HCT116 (cell line): ENCODE data around the gene TTC9B. TPM values are rescaled to one million over a fixed set of nuclear protein-coding genes. Genes with fewer than 3 reads are reported as not detected.

Experiments
- ATAC-seq: fragments of 200-7000 bp; cut with Tn5 transposase; 2 replicates; pipeline ENCODE4 v1.9.1; 2020; ENCODE audit warnings: mild to moderate bottlenecking, moderate library complexity
- BruUV-seq: library from RNA; stranded (reverse); fragments of 400-500 nt; replicated peaks from 2 replicates; lab custom pipeline; 2021; lab: Mats Ljungman, UMichigan
- CTCF ChIA-PET: fragments of 300-600 bp; sonication (Branson Sonifier 250); formaldehyde crosslinking; loops from one replicate; lab custom pipeline; 2021; ENCODE audit warnings: antibody characterized with exemption; lab: Charles Lee
- POLR2A ChIA-PET: fragments of 300-600, 350-600 bp; sonication (Branson Sonifier 250); formaldehyde crosslinking; loops from one replicate; lab custom pipeline; 2021; ENCODE audit warnings: antibody characterized with exemption; lab: Charles Lee
- RAD21 ChIA-PET, 2 experiments: fragments of 300-600 bp; sonication (Branson Sonifier 250); formaldehyde crosslinking; loops; one replicate each; lab custom pipeline; 2023; ENCODE audit warnings: low total read pairs in 2 of 2; ENCODE audit not compliant: uncharacterized antibody in 2 of 2, unreplicated experiment in 2 of 2, low non-redundant PET in 1 of 2; lab: Charles Lee
- DNase-seq: peaks from one replicate; pipeline ENCODE4 v3.0.0-alpha.2; 2010; ENCODE audit warnings: low read depth, low spot score
- H2AFZ ChIP-seq: fragments of 200-600 bp; shearing (Covaris generic), sonication (generic); 2 replicates; pipeline ENCODE4 v1.6.1; 2017; ENCODE audit warnings: low read depth, mixed run types, mixed read lengths, antibody characterized with exemption, low read length; ENCODE audit not compliant: poor library complexity, severe bottlenecking
- H3K27ac ChIP-seq: 2 replicates; pipeline ENCODE4 v1.5.1; 2012; ENCODE audit warnings: low read depth, low read length
- H3K27me3 ChIP-seq: fragments of 200-600 bp; sonication (generic); 2 replicates; pipeline ENCODE4 v1.6.1; 2016; ENCODE audit warnings: mixed run types, low read length, mixed read lengths; ENCODE audit not compliant: insufficient read depth
- H3K36me3 ChIP-seq, 2 experiments: fragments of 200-500 bp in 1 of 2; fragments of 200-600 bp in 1 of 2; sonication (Bioruptor generic) in 1 of 2; sonication (generic) in 1 of 2; 2 replicates each; pipeline versions ENCODE4 v1.5.1 to v1.6.1; 2014 to 2016; ENCODE audit warnings: low read length in 2 of 2, inconsistent platforms in 1 of 2, mixed read lengths in 1 of 2, mixed run types in 1 of 2; ENCODE audit not compliant: insufficient read depth in 2 of 2, control insufficient read depth in 1 of 2
- H3K4me1 ChIP-seq, 2 experiments: fragments of 200-600 bp in 1 of 2; sonication (generic) in 1 of 2; 2 replicates each; pipeline versions ENCODE4 v1.5.1 to v1.6.1; 2012 to 2017; ENCODE audit warnings: low read length in 2 of 2, inconsistent platforms in 1 of 2, mild to moderate bottlenecking in 1 of 2, mixed read lengths in 1 of 2, mixed run types in 1 of 2, moderate library complexity in 1 of 2; ENCODE audit not compliant: insufficient read depth in 2 of 2, control insufficient read depth in 1 of 2
- H3K4me2 ChIP-seq: fragments of 200-600 bp; sonication (generic); 2 replicates; pipeline ENCODE4 v1.6.1; 2017; ENCODE audit warnings: mixed run types, low read length, mixed read lengths
- H3K4me3 ChIP-seq, 2 experiments: fragments of 200-600 bp in 1 of 2; sonication (generic) in 1 of 2; replicated peaks in 1 of 2; 2 replicates each; pipeline ENCODE4 v1.5.1; 2011 to 2016; ENCODE audit warnings: low read length in 2 of 2, control low read depth in 1 of 2, low read depth in 1 of 2, mild to moderate bottlenecking in 1 of 2, mixed read lengths in 1 of 2, mixed run types in 1 of 2
- H3K79me2 ChIP-seq: fragments of 200-600 bp; sonication (generic); 2 replicates; pipeline ENCODE4 v1.6.1; 2017; ENCODE audit warnings: mild to moderate bottlenecking, mixed run types, low read length, moderate library complexity, mixed read lengths; ENCODE audit not compliant: insufficient read depth
- H3K9ac ChIP-seq: fragments of 200-600 bp; sonication (generic); 2 replicates; pipeline ENCODE4 v1.6.1; 2016; ENCODE audit warnings: low read length, mixed read lengths
- H3K9me2 ChIP-seq: fragments of 200-600 bp; sonication (generic), shearing (Covaris generic); 2 replicates; pipeline ENCODE4 v1.6.1; 2017; ENCODE audit warnings: mixed run types, mild to moderate bottlenecking, moderate library complexity; ENCODE audit not compliant: insufficient read depth
- H3K9me3 ChIP-seq, 2 experiments: fragments of 200-500 bp in 1 of 2; fragments of 200-600 bp in 1 of 2; sonication (Bioruptor generic) in 1 of 2; sonication (generic) in 1 of 2; 2 replicates each; pipeline ENCODE4 v1.6.1; 2014 to 2017; ENCODE audit warnings: low read length in 2 of 2, mixed read lengths in 2 of 2, inconsistent platforms in 1 of 2, low read depth in 1 of 2, mild to moderate bottlenecking in 1 of 2, mixed run types in 1 of 2, moderate library complexity in 1 of 2; ENCODE audit not compliant: control insufficient read depth in 1 of 2, insufficient read depth in 1 of 2
- H4K20me1 ChIP-seq: fragments of 200-600 bp; sonication (generic), shearing (Covaris generic); 2 replicates; pipeline ENCODE4 v1.6.1; 2017; ENCODE audit warnings: mixed run types, mild to moderate bottlenecking, moderate library complexity; ENCODE audit not compliant: insufficient read depth
- ATF3 ChIP-seq: IDR thresholded peaks from 2 replicates; pipeline ENCODE4 v1.6.1; 2012
- CTCF ChIP-seq, 3 experiments: fragments of 200-600 bp in 1 of 3; sonication (generic) in 1 of 3; IDR thresholded peaks in 2 of 3; conservative IDR thresholded peaks in 1 of 3; 2 replicates each; pipeline ENCODE4 v1.5.1; 2012 to 2017; ENCODE audit warnings: low read depth in 2 of 3, low read length in 2 of 3, antibody characterized with exemption in 1 of 3, borderline replicate concordance in 1 of 3, control low read depth in 1 of 3, mild to moderate bottlenecking in 1 of 3, mixed read lengths in 1 of 3, mixed run types in 1 of 3, moderate library complexity in 1 of 3; ENCODE audit not compliant: insufficient read depth in 1 of 3
- FOSL1 ChIP-seq: IDR thresholded peaks from 2 replicates; pipeline ENCODE4 v1.6.1; 2012; ENCODE audit warnings: low read depth
- JUND ChIP-seq: IDR thresholded peaks from 2 replicates; pipeline ENCODE4 v1.6.1; 2012
- MAX ChIP-seq: IDR thresholded peaks from 2 replicates; pipeline ENCODE4 v1.6.1; 2012
- POLR2A ChIP-seq: IDR thresholded peaks from 2 replicates; pipeline ENCODE4 v1.7.0; 2011; ENCODE audit warnings: borderline replicate concordance; ENCODE audit not compliant: insufficient read depth, insufficient read length; ENCODE audit errors: extremely low read depth
- POLR2AphosphoS5 ChIP-seq: IDR thresholded peaks from 2 replicates; pipeline ENCODE4 v1.6.1; 2011; ENCODE audit warnings: mild to moderate bottlenecking, low read depth, low read length, moderate library complexity
- REST ChIP-seq: IDR thresholded peaks from 2 replicates; pipeline ENCODE4 v1.6.1; 2012; ENCODE audit warnings: low read depth
- TCF7L2 ChIP-seq: IDR thresholded peaks from 2 replicates; pipeline ENCODE4 v1.7.0; 2011; ENCODE audit warnings: borderline replicate concordance, inconsistent platforms; ENCODE audit not compliant: insufficient read depth, insufficient read length; ENCODE audit errors: extremely low read depth
- YY1 ChIP-seq: IDR thresholded peaks from 2 replicates; pipeline ENCODE4 v1.6.1; 2011; ENCODE audit warnings: low read length, low read depth, moderate library complexity, mild to moderate bottlenecking; ENCODE audit not compliant: insufficient replicate concordance; ENCODE audit errors: extremely low read depth
- ZFX ChIP-seq: fragments of 450-650 bp; IDR thresholded peaks from 2 replicates; pipeline ENCODE4 v1.6.1; 2017
- intact Hi-C: fragments of 100-400 bp; cut with micrococcal nuclease; formaldehyde crosslinking; loops from 2 replicates; pipeline ENCODE4 v1.10.0; 2022
- total RNA-seq: library from RNA; stranded (reverse); gene quantifications from one replicate; pipeline ENCODE4 v1.2.1, GENCODE V29; 2021; ENCODE audit not compliant: unreplicated experiment

TTC9B gene
- total RNA-seq, 1 experiment from 2014 or later, result 1.7 TPM

- H3K36me3 ChIP-seq, result no peaks in the 10 kb centered on the region
- DNase-seq, result no peak
- intact Hi-C loops, result no loop called here
- CTCF ChIA-PET, result interaction anchor here (0.6 to 1.5 kb wide), 3 partner anchors 8 to 33 kb away, joined by 3 to 4 read pairs (median 3); partner anchors contain the start of gene TTC9B
- no peaks in the 10 kb centered on the region for H4K20me1 ChIP-seq
- POLR2A ChIA-PET, result no interaction called here
- H3K4me3 ChIP-seq, result no peak overlapping the region
- TF ChIP-seq POLR2A, result no peak
- no peak for TF ChIP-seq JUND
- TF ChIP-seq, all 23 proteins: peak for 0
- ATAC-seq, result no peak
- Histone ChIP-seq H3K4me1 (peaks cover 26 to 28% of the 10 kb centered on the region in 2 experiments), H3K9ac (no peak overlapping the region), H3K9me2 (no peaks in the 10 kb centered on the region), H3K9me3 (no peaks in the 10 kb centered on the region), H3K4me2 (no peak overlapping the region), H2AFZ (no peak overlapping the region), H3K27me3 (no peaks in the 10 kb centered on the region), H3K79me2 (no peaks in the 10 kb centered on the region), H3K27ac (no peak overlapping the region)
- RAD21 ChIA-PET, result no interaction called here
- no TSS peak for BruUV-seq
Measured at GRCh38 chr19:40198272-40198990, 19.8 kb downstream of the TTC9B start.

- peaks cover 14 to 24% of the 10 kb centered on the region in 2 experiments for H3K4me1 ChIP-seq
- ChIA-PET CTCF (no interaction called here), POLR2A (no interaction called here), RAD21 (no interaction called here)
- DNase-seq (no peak), ATAC-seq (no peak)
- intact Hi-C loops, result no loop called here
- H3K27me3 ChIP-seq, result no peaks in the 10 kb centered on the region
- no peaks in the 10 kb centered on the region for H3K79me2 ChIP-seq
- H3K4me2 ChIP-seq, result no peak overlapping the region
- H3K9ac ChIP-seq, result no peak overlapping the region
- TSS peak; percentile 40 for BruUV-seq
- H3K4me3 ChIP-seq, result no peak overlapping the region
- no peaks in the 10 kb centered on the region for H3K36me3 ChIP-seq
- no peaks in the 10 kb centered on the region for H3K9me2 ChIP-seq
- no peak overlapping the region for H2AFZ ChIP-seq
- no peaks in the 10 kb centered on the region for H3K9me3 ChIP-seq
- no peak overlapping the region for H3K27ac ChIP-seq
- no peaks in the 10 kb centered on the region for H4K20me1 ChIP-seq
- no peak for TF ChIP-seq ATF3
- TF ChIP-seq MAX, result no peak
- no peak for TF ChIP-seq ZFX
- no peak for TF ChIP-seq REST
- TF ChIP-seq POLR2AphosphoS5, result no peak
- no peak for TF ChIP-seq TCF7L2
- TF ChIP-seq CTCF (IDR thresholded peaks at IDR 0.05 in 2 of 3, conservative IDR thresholded peaks at IDR 0.05 in 1 of 3; ENCODE audit: borderline replicate concordance in 1 of 3, insufficient read depth in 1 of 3, low read depth in 2 of 3, low read length in 2 of 3), result no peak
- TF ChIP-seq FOSL1, result no peak
- TF ChIP-seq YY1, result no peak
Measured at GRCh38 chr19:40193587-40193849, 24.7 kb downstream of the TTC9B start.
